Stimulated activated effector memory CD8-positive, alpha-beta T cell treated with anti-CD3 and anti-CD28 coated beads, Interleukin-12 subunit alpha, Interleukin-12 subunit beta, amount 100 ng/mL, for 72 hours (primary cell): ENCODE measurements around the gene CCDC85A.

Source experiments
- ATAC-seq: fragments of 150-1000 bp; cut with Tn5 transposase; 2 replicates; pipeline ENCODE4 v1.10.0; 2021
- DNase-seq, 2 donors: peaks; one replicate each; pipeline ENCODE4 v3.0.0; 2021 to 2022; ENCODE audit warnings: low spot score in 2 of 2
- H3K27ac Mint-ChIP-seq: one replicate; pipeline ENCODE4 v1.8.0; 2022; ENCODE audit warnings: mild to moderate bottlenecking, mixed read lengths
- H3K36me3 Mint-ChIP-seq: one replicate; pipeline ENCODE4 v1.8.0; 2022; ENCODE audit warnings: mild to moderate bottlenecking, mixed read lengths
- H3K4me1 Mint-ChIP-seq: one replicate; pipeline ENCODE4 v1.8.0; 2022; ENCODE audit warnings: mixed read lengths
- H3K4me3 Mint-ChIP-seq: one replicate; pipeline ENCODE4 v1.8.0; 2022; ENCODE audit warnings: mild to moderate bottlenecking, mixed read lengths
- H3K9me3 Mint-ChIP-seq: one replicate; pipeline ENCODE4 v1.8.0; 2022; ENCODE audit warnings: mixed read lengths

CCDC85A gene

GRCh38 chr2:56182420-56182819 is 1.4 kb upstream of the CCDC85A start:
- Mint-ChIP-seq H3K4me1 (peaks cover 13% of the 10 kb centered on the region), H3K9me3 (no peaks in the 10 kb centered on the region), H3K4me3 (no peak overlapping the region), H3K27ac (no peak overlapping the region), H3K36me3 (no peaks in the 10 kb centered on the region)
- no peak for DNase-seq
- ATAC-seq: no peak

- H3K9me3 Mint-ChIP-seq: peaks cover under 1% of the 10 kb centered on the region
- H3K36me3 Mint-ChIP-seq: no peaks in the 10 kb centered on the region
- H3K27ac Mint-ChIP-seq: no peak overlapping the region
- DNase-seq (no peak), ATAC-seq (peak; percentile 17)
- peaks cover 13% of the 10 kb centered on the region for H3K4me1 Mint-ChIP-seq
- no peak overlapping the region for H3K4me3 Mint-ChIP-seq
These were observed 766 bp downstream of the CCDC85A start for GRCh38 chr2:56184500-56185011.

- H3K4me1 Mint-ChIP-seq: peaks cover 13% of the 10 kb centered on the region
- peaks cover 3% of the 10 kb centered on the region for H3K9me3 Mint-ChIP-seq
- ATAC-seq (no peak), DNase-seq (no peak)
- no peaks in the 10 kb centered on the region for H3K36me3 Mint-ChIP-seq
- H3K27ac Mint-ChIP-seq: no peak overlapping the region
- H3K4me3 Mint-ChIP-seq: no peak overlapping the region
These were observed 1.4 kb downstream of the CCDC85A start for GRCh38 chr2:56185101-56185581.

GRCh38 chr2:56185582-56186046 is 1.8 kb downstream of the CCDC85A start:
- Mint-ChIP-seq H3K4me3 (no peak overlapping the region), H3K4me1 (peaks cover 13% of the 10 kb centered on the region), H3K27ac (no peak overlapping the region), H3K36me3 (no peaks in the 10 kb centered on the region), H3K9me3 (peaks cover 3% of the 10 kb centered on the region)
- no peak for ATAC-seq
- no peak for DNase-seq

GRCh38 chr2:56191617-56192016 is 7.8 kb downstream of the CCDC85A start:
- Mint-ChIP-seq H3K4me1 (no peaks in the 10 kb centered on the region), H3K27ac (no peak overlapping the region), H3K4me3 (no peak overlapping the region), H3K36me3 (no peaks in the 10 kb centered on the region), H3K9me3 (peaks cover 13% of the 10 kb centered on the region)
- ATAC-seq (no peak), DNase-seq (no peak)

GRCh38 chr2:56192664-56193305 is 9.0 kb downstream of the CCDC85A start:
- no peak for DNase-seq
- Mint-ChIP-seq H3K4me1 (no peaks in the 10 kb centered on the region), H3K36me3 (no peaks in the 10 kb centered on the region), H3K27ac (no peak overlapping the region), H3K9me3 (peaks cover 13% of the 10 kb centered on the region), H3K4me3 (no peak overlapping the region)
- no peak for ATAC-seq

GRCh38 chr2:56195563-56195962 is 11.8 kb downstream of the CCDC85A start:
- Mint-ChIP-seq H3K27ac (no peak overlapping the region), H3K4me3 (no peak overlapping the region), H3K36me3 (no peaks in the 10 kb centered on the region), H3K4me1 (no peaks in the 10 kb centered on the region), H3K9me3 (peaks cover 10% of the 10 kb centered on the region)
- no peak for DNase-seq
- ATAC-seq: no peak

GRCh38 chr2:56197816-56198215 is 14.0 kb downstream of the CCDC85A start:
- Mint-ChIP-seq H3K36me3 (no peaks in the 10 kb centered on the region), H3K4me3 (no peak overlapping the region), H3K27ac (no peak overlapping the region), H3K9me3 (peaks cover 2% of the 10 kb centered on the region), H3K4me1 (no peaks in the 10 kb centered on the region)
- ATAC-seq (no peak), DNase-seq (no peak)

- Mint-ChIP-seq H3K27ac (no peak overlapping the region), H3K9me3 (no peaks in the 10 kb centered on the region), H3K36me3 (no peaks in the 10 kb centered on the region), H3K4me1 (no peaks in the 10 kb centered on the region), H3K4me3 (no peak overlapping the region)
- ATAC-seq (no peak), DNase-seq (no peak)
These were observed 15.1 kb downstream of the CCDC85A start for GRCh38 chr2:56198936-56199335.

- ATAC-seq (no peak), DNase-seq (no peak)
- H3K27ac Mint-ChIP-seq: no peak overlapping the region
- no peaks in the 10 kb centered on the region for H3K4me1 Mint-ChIP-seq
- no peaks in the 10 kb centered on the region for H3K9me3 Mint-ChIP-seq
- no peaks in the 10 kb centered on the region for H3K36me3 Mint-ChIP-seq
- H3K4me3 Mint-ChIP-seq: no peak overlapping the region
These were observed 15.7 kb downstream of the CCDC85A start for GRCh38 chr2:56199492-56199891.

GRCh38 chr2:56202381-56203121 is 18.8 kb downstream of the CCDC85A start:
- ATAC-seq (no peak), DNase-seq (no peak)
- Mint-ChIP-seq H3K9me3 (no peaks in the 10 kb centered on the region), H3K36me3 (no peaks in the 10 kb centered on the region), H3K4me1 (no peaks in the 10 kb centered on the region), H3K4me3 (no peak overlapping the region), H3K27ac (no peak overlapping the region)

- ATAC-seq (no peak), DNase-seq (no peak)
- no peak overlapping the region for H3K27ac Mint-ChIP-seq
- no peaks in the 10 kb centered on the region for H3K9me3 Mint-ChIP-seq
- no peaks in the 10 kb centered on the region for H3K36me3 Mint-ChIP-seq
- no peaks in the 10 kb centered on the region for H3K4me1 Mint-ChIP-seq
- no peak overlapping the region for H3K4me3 Mint-ChIP-seq
These were observed 20.8 kb downstream of the CCDC85A start for GRCh38 chr2:56204556-56204955.

- H3K9me3 Mint-ChIP-seq: no peaks in the 10 kb centered on the region
- DNase-seq (no peak), ATAC-seq (no peak)
- no peaks in the 10 kb centered on the region for H3K4me1 Mint-ChIP-seq
- H3K4me3 Mint-ChIP-seq: no peak overlapping the region
- H3K36me3 Mint-ChIP-seq: no peaks in the 10 kb centered on the region
- H3K27ac Mint-ChIP-seq: no peak overlapping the region
These were observed 22.5 kb downstream of the CCDC85A start for GRCh38 chr2:56206250-56206649.

GRCh38 chr2:56207760-56208159 is 24.0 kb downstream of the CCDC85A start:
- no peaks in the 10 kb centered on the region for H3K4me1 Mint-ChIP-seq
- no peak overlapping the region for H3K27ac Mint-ChIP-seq
- peaks cover 4% of the 10 kb centered on the region for H3K9me3 Mint-ChIP-seq
- no peaks in the 10 kb centered on the region for H3K36me3 Mint-ChIP-seq
- DNase-seq (no peak), ATAC-seq (no peak)
- no peak overlapping the region for H3K4me3 Mint-ChIP-seq

- Mint-ChIP-seq H3K4me1 (no peaks in the 10 kb centered on the region), H3K36me3 (no peaks in the 10 kb centered on the region), H3K4me3 (no peak overlapping the region), H3K27ac (no peak overlapping the region), H3K9me3 (peaks cover 4% of the 10 kb centered on the region)
- no peak for ATAC-seq
- DNase-seq: no peak
These were observed 24.6 kb downstream of the CCDC85A start for GRCh38 chr2:56208380-56208779.

- no peak for ATAC-seq
- H3K27ac Mint-ChIP-seq: no peak overlapping the region
- peaks cover 4% of the 10 kb centered on the region for H3K9me3 Mint-ChIP-seq
- no peaks in the 10 kb centered on the region for H3K36me3 Mint-ChIP-seq
- no peak for DNase-seq
- no peaks in the 10 kb centered on the region for H3K4me1 Mint-ChIP-seq
- no peak overlapping the region for H3K4me3 Mint-ChIP-seq
These were observed 25.9 kb downstream of the CCDC85A start for GRCh38 chr2:56209701-56210100.
